Measurements from ENCODE around the gene KCNK5. TPM values are rescaled to one million over a fixed set of nuclear protein-coding genes. Genes with fewer than 3 reads are reported as not detected.

Gene KCNK5
- total and polyA plus RNA-seq, 2 of the 8 experiments (the other 6 are each of a cell fraction or from before 2014, with no cell fraction given), result 20.9 to 44.3 TPM

- no peak for TF ChIP-seq NANOG (IDR thresholded peaks at IDR 0.05; ENCODE audit: insufficient read depth, low read depth, low read length, poor library complexity, severe bottlenecking)
Measured at GRCh38 chr6:39224523-39225182, 4.6 kb downstream of the KCNK5 start (continued).
